GM12892 (cell line): ENCODE results near the gene DNAH11.

ENCODE experiments used
- POLR2A ChIP-seq: IDR thresholded peaks from 2 replicates; pipeline ENCODE4 v1.6.1; 2011; ENCODE audit warnings: low read depth, low read length, control low read depth
- POLR2AphosphoS5 ChIP-seq: IDR thresholded peaks from 2 replicates; pipeline ENCODE4 v1.6.1; 2011; ENCODE audit warnings: low read depth, low read length, control low read depth
- TAF1 ChIP-seq: IDR thresholded peaks from 2 replicates; pipeline ENCODE4 v1.6.1; 2011; ENCODE audit warnings: low read depth, mild to moderate bottlenecking, control low read depth, low read length, borderline replicate concordance

DNA sequence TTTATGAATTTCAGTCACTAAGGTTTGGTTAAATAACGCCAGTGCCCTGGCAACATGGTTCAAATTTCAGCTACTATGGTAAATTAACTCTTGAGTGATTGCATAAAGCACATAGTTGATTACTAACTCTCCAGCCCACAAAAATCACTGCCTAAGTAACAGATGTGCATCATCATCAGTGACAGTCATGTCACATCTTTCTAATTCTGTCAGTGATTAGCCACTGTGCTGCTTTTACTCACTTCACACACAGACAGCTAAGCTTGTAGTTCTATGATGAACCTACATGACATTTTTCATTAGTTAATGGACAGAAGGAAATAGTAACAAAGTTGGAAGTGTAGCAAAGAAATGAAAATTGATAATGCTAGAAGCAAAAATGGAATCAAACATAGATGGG, 108.9 kb downstream of the DNAH11 start:
- no peak for TF ChIP-seq POLR2AphosphoS5
- no peak for TF ChIP-seq POLR2A
- TF ChIP-seq TAF1: no peak
